SU-DHL-6 (cell line): Measurements from ENCODE around the gene LAMTOR5.

Experiments used
- EZH2phosphoT487 ChIP-seq: fragments of 200-600 bp; sonication (generic), shearing (Covaris generic); conservative IDR thresholded peaks from 2 replicates; pipeline ENCODE4 v1.6.1; 2018; ENCODE audit warnings: mild to moderate bottlenecking, antibody characterized with exemption, low read length, moderate library complexity, mixed read lengths
- TF ChIP-seq, protein P1 (sequence below): fragments of 200-600 bp; sonication (generic); IDR thresholded peaks from one replicate; pipeline ENCODE4 v1.5.1; 2017; ENCODE audit warnings: antibody characterized with exemption, mild to moderate bottlenecking, low read length, moderate library complexity; ENCODE audit not compliant: insufficient read depth, poor library complexity, severe bottlenecking

DNA sequence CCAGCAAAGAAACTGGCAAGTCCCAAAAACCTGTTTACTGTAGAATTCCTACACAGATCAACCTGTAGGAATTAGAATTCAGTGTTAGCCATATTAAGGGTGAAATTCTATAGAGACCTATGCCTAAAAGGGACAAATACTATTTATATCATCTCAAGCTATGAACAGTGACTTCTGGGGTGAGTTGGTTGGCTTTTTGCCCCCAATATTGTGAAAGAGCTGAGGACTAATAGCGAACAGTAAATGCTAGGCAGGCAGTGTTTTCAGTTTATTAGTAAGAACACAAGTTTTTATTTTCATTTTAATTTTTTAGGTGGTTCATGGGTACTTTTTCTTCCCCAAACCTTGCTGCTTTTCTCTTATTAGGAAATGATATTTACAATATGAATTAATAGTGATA is 32.0 kb downstream of the LAMTOR5 start:
- TF ChIP-seq, protein P1, sequence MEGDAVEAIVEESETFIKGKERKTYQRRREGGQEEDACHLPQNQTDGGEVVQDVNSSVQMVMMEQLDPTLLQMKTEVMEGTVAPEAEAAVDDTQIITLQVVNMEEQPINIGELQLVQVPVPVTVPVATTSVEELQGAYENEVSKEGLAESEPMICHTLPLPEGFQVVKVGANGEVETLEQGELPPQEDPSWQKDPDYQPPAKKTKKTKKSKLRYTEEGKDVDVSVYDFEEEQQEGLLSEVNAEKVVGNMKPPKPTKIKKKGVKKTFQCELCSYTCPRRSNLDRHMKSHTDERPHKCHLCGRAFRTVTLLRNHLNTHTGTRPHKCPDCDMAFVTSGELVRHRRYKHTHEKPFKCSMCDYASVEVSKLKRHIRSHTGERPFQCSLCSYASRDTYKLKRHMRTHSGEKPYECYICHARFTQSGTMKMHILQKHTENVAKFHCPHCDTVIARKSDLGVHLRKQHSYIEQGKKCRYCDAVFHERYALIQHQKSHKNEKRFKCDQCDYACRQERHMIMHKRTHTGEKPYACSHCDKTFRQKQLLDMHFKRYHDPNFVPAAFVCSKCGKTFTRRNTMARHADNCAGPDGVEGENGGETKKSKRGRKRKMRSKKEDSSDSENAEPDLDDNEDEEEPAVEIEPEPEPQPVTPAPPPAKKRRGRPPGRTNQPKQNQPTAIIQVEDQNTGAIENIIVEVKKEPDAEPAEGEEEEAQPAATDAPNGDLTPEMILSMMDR = no peak
- TF ChIP-seq EZH2phosphoT487 = no peak
